GM21515 (cell line): ENCODE results near the gene CSKMT.
"Not testable (repeated sequence)": the region's sequence is repeated elsewhere in the genome, so short reads cannot be mapped to it uniquely, and the experiment has no call there.

Source experiments
- ATAC-seq: cut with Tn5 transposase; IDR thresholded peaks from one replicate; pipeline ENCODE4 v1.9.1; 2021; ENCODE audit not compliant: unreplicated experiment

CSKMT gene

GRCh38 chr11:62654297-62654696 lies 10.8 kb upstream of the CSKMT start:
- ATAC-seq = no peak

DNA sequence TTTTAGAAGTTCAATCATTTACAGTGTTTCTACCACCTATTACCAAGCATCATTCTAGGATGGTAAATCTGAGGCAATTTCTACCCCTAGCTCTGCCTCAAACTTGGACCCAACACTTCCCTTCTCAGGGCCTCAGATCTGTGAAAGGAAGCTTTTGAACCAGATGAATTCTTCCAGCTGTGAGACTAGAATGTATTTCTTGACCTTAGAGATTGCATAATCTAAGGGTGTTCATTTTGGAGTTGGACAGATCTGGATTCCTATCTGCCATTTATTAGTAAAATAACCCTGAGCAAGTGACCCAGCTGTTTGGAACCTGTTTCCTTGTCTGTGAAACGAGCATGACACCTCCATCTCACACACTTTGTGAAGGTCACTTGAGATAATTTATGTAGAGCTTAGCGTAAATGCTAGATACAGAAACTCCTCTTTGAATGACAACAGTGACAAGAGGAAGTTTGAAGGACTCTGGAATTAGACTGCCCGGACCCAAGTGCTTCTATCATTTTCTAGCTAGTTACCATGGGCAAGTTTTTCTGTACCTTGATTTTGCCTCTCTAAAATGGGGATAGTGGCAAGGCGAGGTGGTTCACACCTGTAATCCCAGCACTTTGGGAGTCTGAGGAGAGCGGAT lies 8.2 kb upstream of the CSKMT start:
- no peak for ATAC-seq

DNA sequence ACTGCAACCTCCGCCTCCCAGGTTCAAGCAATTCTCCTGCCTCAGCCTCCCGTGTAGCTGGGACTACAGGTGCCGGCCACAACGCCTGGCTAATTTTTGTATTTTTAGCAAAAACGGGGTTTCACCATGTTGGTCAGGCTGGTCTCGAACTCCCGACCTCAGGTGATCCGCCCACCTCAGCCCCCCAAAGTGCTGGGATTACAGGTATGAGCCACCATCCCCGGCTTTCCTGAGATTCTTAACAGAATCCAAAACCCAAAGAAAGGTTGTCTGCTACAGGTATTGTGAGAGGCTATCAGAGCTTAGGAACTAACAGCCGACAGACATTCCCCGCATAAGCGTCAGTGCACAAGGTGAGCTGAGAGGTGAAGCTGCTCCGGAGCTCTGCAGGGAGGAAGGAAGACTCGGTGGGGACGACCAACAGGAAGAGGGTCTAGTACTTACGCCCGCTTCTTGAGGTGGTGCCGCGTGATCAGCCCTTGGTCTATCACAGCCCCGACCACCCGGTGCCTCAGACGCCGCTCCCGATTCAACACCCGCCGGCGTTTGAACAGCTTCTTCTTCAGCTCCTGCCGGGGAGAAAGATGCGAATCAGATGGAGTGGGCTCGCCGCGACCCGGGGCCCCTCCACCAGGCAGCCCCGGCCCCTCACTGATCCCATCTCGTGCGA lies 572 bp upstream of the CSKMT start:
- peak; percentile 27 for ATAC-seq

- peak; percentile 24 for ATAC-seq
These were observed 617 bp downstream of the CSKMT start for GRCh38 chr11:62665599-62666258.

- no peak for ATAC-seq
These were observed 1.3 kb downstream of the CSKMT start for GRCh38 chr11:62666259-62666926.

DNA sequence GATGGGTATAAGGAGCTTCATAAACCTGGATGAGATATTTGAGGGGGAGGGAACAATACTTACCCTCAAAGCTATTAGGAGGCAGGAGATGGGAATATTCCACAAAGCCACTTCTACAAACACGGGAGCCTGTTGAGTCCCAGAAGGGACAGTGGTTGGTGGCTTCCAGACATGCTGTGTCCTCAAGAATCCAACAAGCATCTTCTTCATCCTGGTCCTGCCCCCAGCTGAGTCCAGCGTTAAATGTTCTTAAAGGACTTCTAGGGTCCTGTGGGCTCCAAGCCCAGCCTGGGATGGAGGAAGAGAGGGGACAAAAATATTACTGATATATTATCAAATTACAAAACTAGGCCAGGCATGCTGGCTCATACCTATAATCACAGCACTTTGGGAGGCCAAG lies 2.3 kb downstream of the CSKMT start:
- no peak for ATAC-seq

DNA sequence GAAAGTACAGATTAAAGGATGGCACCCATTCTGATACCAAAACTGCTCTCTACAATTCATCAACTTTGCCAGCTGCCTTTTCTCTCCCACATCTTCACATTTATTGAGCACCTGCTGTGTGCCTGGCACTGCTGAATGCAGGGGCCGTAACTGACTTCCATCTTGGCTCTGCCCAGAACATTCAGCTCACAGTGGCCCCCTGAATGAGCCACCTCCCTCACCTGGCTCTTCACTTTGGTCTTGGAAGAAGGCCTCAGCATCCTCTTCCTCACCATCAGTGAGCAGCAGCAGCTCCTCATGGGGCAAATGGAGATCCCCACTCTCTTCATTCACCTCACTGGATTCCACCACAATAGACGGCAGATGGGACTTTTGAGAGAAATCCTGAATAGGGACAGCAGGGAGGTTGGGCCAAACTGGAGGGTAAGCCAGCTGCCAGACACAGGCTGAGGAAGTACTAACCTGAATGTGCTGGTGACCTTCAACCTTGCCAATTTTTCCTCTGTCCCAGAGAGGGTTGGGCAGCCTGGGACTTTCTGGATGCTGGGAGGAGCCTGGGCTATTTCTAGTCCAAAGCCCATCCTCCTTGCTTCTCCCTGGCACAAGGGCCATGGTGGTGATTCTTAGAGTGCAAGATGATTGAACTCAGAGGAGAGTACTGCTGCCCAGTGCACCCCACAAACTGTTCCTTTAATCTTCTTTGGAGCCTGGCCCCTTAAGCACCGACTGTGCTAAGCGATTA lies 4.5 kb downstream of the CSKMT start:
- no peak for ATAC-seq

DNA sequence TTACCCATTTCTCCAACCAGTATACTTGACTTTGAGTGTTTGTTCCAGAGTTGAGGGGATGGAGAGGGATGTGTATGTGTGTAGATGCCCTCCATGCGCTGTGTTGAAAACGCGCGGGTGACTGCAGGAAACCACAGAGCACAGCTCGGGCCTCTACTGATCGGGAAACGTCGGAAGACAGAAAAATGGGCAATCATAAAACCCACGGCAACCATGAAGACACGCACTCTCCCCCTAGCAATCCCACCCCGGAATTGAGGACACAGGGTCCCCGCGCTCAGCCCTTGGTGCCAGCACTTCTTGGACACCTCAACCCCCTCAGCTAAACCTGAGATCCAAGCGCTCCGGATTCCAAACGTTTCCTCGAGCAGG lies 6.1 kb downstream of the CSKMT start:
- peak; percentile 21 for ATAC-seq

DNA sequence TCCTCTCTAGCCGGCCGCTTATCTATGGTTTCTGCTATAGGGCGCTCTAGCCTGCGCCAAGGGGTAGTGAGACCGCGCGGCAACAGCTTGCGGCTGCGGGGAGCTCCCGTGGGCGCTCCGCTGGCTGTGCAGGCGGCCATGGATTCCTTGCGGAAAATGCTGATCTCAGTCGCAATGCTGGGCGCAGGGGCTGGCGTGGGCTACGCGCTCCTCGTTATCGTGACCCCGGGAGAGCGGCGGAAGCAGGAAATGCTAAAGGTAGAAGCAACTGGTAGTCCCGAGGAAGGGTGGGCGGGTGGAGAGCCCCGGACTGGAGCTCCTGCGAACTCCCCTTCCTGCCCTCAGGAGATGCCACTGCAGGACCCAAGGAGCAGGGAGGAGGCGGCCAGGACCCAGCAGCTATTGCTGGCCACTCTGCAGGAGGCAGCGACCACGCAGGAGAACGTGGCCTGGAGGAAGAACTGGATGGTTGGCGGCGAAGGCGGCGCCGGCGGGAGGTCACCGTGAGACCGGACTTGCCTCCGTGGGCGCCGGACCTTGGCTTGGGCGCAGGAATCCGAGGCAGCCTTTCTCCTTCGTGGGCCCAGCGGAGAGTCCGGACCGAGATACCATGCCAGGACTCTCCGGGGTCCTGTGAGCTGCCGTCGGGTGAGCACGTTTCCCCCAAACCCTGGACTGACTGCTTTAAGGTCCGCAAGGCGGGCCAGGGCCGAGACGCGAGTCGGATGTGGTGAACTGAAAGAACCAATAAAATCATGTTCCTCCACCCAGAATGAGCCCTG lies 6.7 kb downstream of the CSKMT start, which contains the start of the genes LBHD1 and UQCC3:
TSS of gene LBHD1 (minus strand) at position 660 of the 782 bp plus-strand sequence. CDS start 2,236 bp downstream, outside the sequence.
TSS of gene UQCC3 (plus strand) at position 66 of the 782 bp plus-strand sequence. CDS start at position 139, 73 bp downstream.
- ATAC-seq = peak; percentile 45

DNA sequence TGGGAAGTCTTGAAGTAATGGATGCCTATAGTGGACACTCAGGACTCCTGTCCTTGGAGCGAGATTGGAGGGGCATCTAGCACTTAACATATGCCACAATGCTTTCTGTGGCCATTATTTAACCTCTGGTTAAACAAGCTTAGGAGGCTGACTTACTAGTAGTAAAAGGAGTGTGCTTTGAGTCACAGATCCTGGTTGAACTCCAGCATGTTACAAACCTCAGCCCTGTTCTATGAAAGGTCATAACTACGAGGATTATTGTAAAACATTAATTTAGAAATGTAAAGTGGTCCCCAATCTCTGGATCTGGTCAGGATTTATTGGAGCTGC lies 8.0 kb downstream of the CSKMT start:
- no peak for ATAC-seq

DNA sequence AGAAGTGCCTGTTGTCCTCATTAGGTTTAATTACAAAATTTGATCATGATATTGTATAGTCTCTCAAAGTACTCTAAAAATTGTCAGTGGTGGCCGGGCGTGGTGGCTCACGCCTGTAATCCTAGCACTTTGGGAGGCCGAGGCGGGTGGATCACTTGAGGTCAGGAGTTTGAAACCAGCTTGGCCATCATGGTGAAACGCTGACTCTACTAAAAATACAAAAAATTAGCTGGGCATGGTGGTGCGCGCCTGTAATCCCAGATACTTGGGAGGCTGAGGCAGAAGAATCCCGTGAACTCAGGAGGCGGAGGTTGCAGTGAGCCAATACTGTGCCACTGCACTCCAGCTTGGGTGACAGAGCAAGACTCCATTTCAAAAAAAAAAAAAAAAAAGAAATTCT lies 10.3 kb downstream of the CSKMT start:
- not testable (repeated sequence) for ATAC-seq

GRCh38 chr11:62676698-62677097 lies 11.6 kb downstream of the CSKMT start:
- no peak for ATAC-seq

GRCh38 chr11:62677156-62677555 lies 12.0 kb downstream of the CSKMT start:
- no peak for ATAC-seq

DNA sequence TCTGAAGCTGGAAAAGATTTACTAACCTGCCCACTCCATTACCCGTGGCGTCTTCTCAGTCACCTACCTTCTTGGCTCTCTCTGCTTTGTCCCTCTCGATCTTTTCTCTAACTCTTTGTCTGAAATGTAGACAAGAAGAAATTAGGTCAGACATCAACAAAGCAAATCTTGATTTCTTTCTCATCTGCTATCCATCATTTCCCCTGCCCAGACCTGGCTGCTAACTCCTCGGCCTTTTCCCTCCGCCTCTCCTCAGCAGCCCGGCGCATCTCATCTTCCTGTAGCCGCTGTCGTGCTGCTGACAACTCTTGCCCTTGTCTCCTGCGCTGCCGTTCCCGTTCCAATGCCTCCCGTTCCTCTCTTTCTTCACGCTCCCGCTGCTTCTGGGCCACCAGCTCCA lies 12.6 kb downstream of the CSKMT start:
- ATAC-seq = no peak

- no peak for ATAC-seq
These were observed 13.3 kb downstream of the CSKMT start for GRCh38 chr11:62678433-62678769.

DNA sequence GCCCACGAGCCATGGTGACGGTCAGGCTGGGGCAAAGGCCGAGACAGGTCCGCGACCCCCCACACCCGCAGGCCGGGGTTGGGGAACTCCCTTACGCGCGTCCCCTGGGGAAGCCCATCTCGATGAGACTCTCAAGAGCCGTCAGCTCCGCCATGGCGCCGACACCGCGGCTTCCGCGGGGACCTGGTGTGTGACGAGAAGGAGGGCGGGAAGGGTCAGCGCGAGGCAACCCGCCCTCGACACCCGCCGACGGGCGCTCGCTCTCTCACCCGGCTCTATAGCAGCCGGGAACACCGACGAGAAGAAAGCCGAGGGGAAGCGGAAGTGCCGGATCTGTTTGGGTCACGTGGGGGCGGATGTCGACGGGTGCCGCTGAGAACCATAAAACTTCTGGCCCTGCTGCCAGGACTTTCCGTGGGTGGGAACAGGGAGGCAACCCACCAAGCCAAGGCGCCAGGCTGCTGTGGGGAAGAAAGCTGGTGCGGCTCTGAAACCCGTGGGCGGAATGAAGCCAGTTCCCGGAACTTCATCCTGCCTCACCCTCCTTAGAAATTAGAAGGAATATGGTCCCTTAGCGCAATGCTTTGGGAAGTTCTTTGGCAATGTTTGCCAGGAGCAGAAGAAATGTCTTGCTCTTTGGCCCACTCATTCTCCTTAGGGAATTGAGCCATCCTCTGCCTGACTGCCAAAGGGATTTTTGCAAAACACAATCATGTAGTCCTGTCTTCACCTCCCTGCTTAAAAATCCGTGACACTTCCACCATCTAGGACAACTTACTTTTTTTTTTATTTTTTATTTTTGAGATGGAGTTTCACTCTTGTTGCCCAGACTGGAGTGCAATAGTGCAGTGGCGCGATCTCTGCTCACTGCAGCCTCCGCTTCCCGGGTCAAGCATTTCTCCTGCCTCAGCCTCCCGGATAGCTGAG lies 13.9 kb downstream of the CSKMT start, which contains the start of gene UBXN1:
TSS of gene UBXN1 (minus strand) at position 304 of the 927 bp plus-strand sequence. CDS start at position 154, 150 bp downstream.
- ATAC-seq = peak; percentile 65

GRCh38 chr11:62680825-62681240 lies 15.7 kb downstream of the CSKMT start:
- ATAC-seq = no peak

DNA sequence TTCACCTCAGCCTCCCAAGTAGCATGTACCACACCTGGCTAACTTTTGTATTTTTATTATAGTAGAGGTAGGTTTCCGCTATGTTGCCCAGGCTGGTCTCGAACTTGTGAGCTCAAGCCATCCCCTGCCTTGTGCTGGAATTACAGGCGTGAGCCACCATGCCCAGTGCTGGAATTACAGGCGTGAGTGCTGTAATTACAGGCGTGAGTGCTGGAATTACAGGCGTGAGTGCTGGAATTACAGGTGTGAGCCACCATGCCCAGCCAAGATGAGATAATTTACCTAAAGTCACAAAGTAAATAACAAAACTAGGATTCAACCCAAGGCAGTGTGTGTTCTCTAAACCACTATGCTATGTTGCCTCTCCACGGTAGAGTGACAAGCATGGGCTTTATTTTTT lies 17.4 kb downstream of the CSKMT start:
- no peak for ATAC-seq
